ENCODE measurements around the gene PLEKHM3. TPM values are rescaled to one million over a fixed set of nuclear protein-coding genes. Genes with fewer than 3 reads are reported as not detected.
A peak's percentile ranks its signal among the peaks of the same experiment; 100 is the strongest.

PLEKHM3 gene
- total and polyA plus RNA-seq, 2 donors (not counting 1 experiment from before 2014, with no cell fraction given), result 5.3 to 20.1 TPM

- H3K36me3 ChIP-seq (ENCODE audit: control insufficient read depth, insufficient read depth, low read length), result no peaks in the 10 kb centered on the region
- H3K4me1 ChIP-seq (ENCODE audit: control insufficient read depth, extremely low read depth, insufficient read depth, low read length), result no peaks in the 10 kb centered on the region
- TF ChIP-seq CTCF (conservative IDR thresholded peaks at IDR 0.05 in 1 of 2, IDR thresholded peaks at IDR 0.05 in 1 of 2; ENCODE audit: low read depth in 1 of 2, low read length in 2 of 2) (no peak), EZH2 (IDR thresholded peaks at IDR 0.05; ENCODE audit: low read length, missing control alignments) (no peak)
- H3K27ac ChIP-seq (ENCODE audit: insufficient read depth, low read length), result no peak overlapping the region
- DNase-seq (ENCODE audit: low read depth in 2 of 2), result no peak
- no peaks in the 10 kb centered on the region for H4K20me1 ChIP-seq (ENCODE audit: control insufficient read depth, extremely low read depth, insufficient read depth, low read length)
- H3K9ac ChIP-seq (ENCODE audit: insufficient read depth, low read length), result no peak overlapping the region
- H2AFZ ChIP-seq (ENCODE audit: low read length), result no peak overlapping the region
- H3K9me3 ChIP-seq (ENCODE audit: control insufficient read depth, insufficient read depth, low read depth, low read length), result no peaks in the 10 kb centered on the region
- H3K4me3 ChIP-seq (replicated peaks in 1 of 4; ENCODE audit: control extremely low read depth in 1 of 4, insufficient read depth in 1 of 4, low read depth in 3 of 4, low read length in 4 of 4), result no peak overlapping the region
- no peaks in the 10 kb centered on the region for H3K27me3 ChIP-seq (ENCODE audit: control insufficient read depth, insufficient read depth, low read length)
- H3K79me2 ChIP-seq (ENCODE audit: control insufficient read depth, insufficient read depth, low read length), result no peaks in the 10 kb centered on the region
- no peak overlapping the region for H3K4me2 ChIP-seq (ENCODE audit: extremely low read depth, insufficient read depth, low read length)
These were observed 252.5 kb downstream of the PLEKHM3 start for GRCh38 chr2:207772844-207773205.

- H4K20me1 ChIP-seq (ENCODE audit: control insufficient read depth, extremely low read depth, insufficient read depth, low read length), result no peaks in the 10 kb centered on the region
- no peak overlapping the region for H3K27ac ChIP-seq (ENCODE audit: insufficient read depth, low read length)
- H3K27me3 ChIP-seq (ENCODE audit: control insufficient read depth, insufficient read depth, low read length), result no peaks in the 10 kb centered on the region
- no peaks in the 10 kb centered on the region for H3K36me3 ChIP-seq (ENCODE audit: control insufficient read depth, insufficient read depth, low read length)
- H3K9me3 ChIP-seq (ENCODE audit: control insufficient read depth, insufficient read depth, low read depth, low read length), result no peaks in the 10 kb centered on the region
- no peak overlapping the region for H3K9ac ChIP-seq (ENCODE audit: insufficient read depth, low read length)
- H3K4me2 ChIP-seq (ENCODE audit: extremely low read depth, insufficient read depth, low read length), result no peak overlapping the region
- peak; percentile 24 to 45 for DNase-seq (ENCODE audit: low read depth in 2 of 2)
- TF ChIP-seq CTCF (conservative IDR thresholded peaks at IDR 0.05 in 1 of 2, IDR thresholded peaks at IDR 0.05 in 1 of 2; ENCODE audit: low read depth in 1 of 2, low read length in 2 of 2) (no peak), EZH2 (IDR thresholded peaks at IDR 0.05; ENCODE audit: low read length, missing control alignments) (no peak)
- no peak overlapping the region for H3K4me3 ChIP-seq (replicated peaks in 1 of 4; ENCODE audit: control extremely low read depth in 1 of 4, insufficient read depth in 1 of 4, low read depth in 3 of 4, low read length in 4 of 4)
- no peaks in the 10 kb centered on the region for H3K4me1 ChIP-seq (ENCODE audit: control insufficient read depth, extremely low read depth, insufficient read depth, low read length)
- H3K79me2 ChIP-seq (ENCODE audit: control insufficient read depth, insufficient read depth, low read length), result no peaks in the 10 kb centered on the region
- no peak overlapping the region for H2AFZ ChIP-seq (ENCODE audit: low read length)
These were observed 253.1 kb downstream of the PLEKHM3 start for GRCh38 chr2:207772081-207772843.

GRCh38 chr2:207771421-207771820, 253.9 kb downstream of the PLEKHM3 start:
- H3K36me3 ChIP-seq (ENCODE audit: control insufficient read depth, insufficient read depth, low read length), result no peaks in the 10 kb centered on the region
- H3K27me3 ChIP-seq (ENCODE audit: control insufficient read depth, insufficient read depth, low read length), result no peaks in the 10 kb centered on the region
- H3K9ac ChIP-seq (ENCODE audit: insufficient read depth, low read length), result no peak overlapping the region
- no peak overlapping the region for H3K4me3 ChIP-seq (replicated peaks in 1 of 4; ENCODE audit: control extremely low read depth in 1 of 4, insufficient read depth in 1 of 4, low read depth in 3 of 4, low read length in 4 of 4)
- TF ChIP-seq CTCF (conservative IDR thresholded peaks at IDR 0.05 in 1 of 2, IDR thresholded peaks at IDR 0.05 in 1 of 2; ENCODE audit: low read depth in 1 of 2, low read length in 2 of 2) (no peak), EZH2 (IDR thresholded peaks at IDR 0.05; ENCODE audit: low read length, missing control alignments) (no peak)
- no peaks in the 10 kb centered on the region for H3K9me3 ChIP-seq (ENCODE audit: control insufficient read depth, insufficient read depth, low read depth, low read length)
- DNase-seq (ENCODE audit: low read depth in 2 of 2), result no peak
- H3K27ac ChIP-seq (ENCODE audit: insufficient read depth, low read length), result no peak overlapping the region
- H3K4me1 ChIP-seq (ENCODE audit: control insufficient read depth, extremely low read depth, insufficient read depth, low read length), result no peaks in the 10 kb centered on the region
- no peaks in the 10 kb centered on the region for H3K79me2 ChIP-seq (ENCODE audit: control insufficient read depth, insufficient read depth, low read length)
- H3K4me2 ChIP-seq (ENCODE audit: extremely low read depth, insufficient read depth, low read length), result no peak overlapping the region
- no peaks in the 10 kb centered on the region for H4K20me1 ChIP-seq (ENCODE audit: control insufficient read depth, extremely low read depth, insufficient read depth, low read length)
- H2AFZ ChIP-seq (ENCODE audit: low read length), result no peak overlapping the region

Other genes starting within 250 kb of the PLEKHM3 start
- gene CRYGD, start 99.0 kb upstream of the PLEKHM3 start, total RNA-seq, result not detected in 2 replicates
- not detected in 2 replicates for gene CRYGD, start 99.0 kb upstream of the PLEKHM3 start, polyA plus RNA-seq
- gene CRYGC, start 104.3 kb upstream of the PLEKHM3 start, total RNA-seq, result not detected in 2 replicates
- gene CRYGC, start 104.3 kb upstream of the PLEKHM3 start, polyA plus RNA-seq, result not detected in 2 replicates
- not detected in 2 replicates for gene CRYGB, start 120.6 kb upstream of the PLEKHM3 start, total RNA-seq
- not detected in 2 replicates for gene CRYGB, start 120.6 kb upstream of the PLEKHM3 start, polyA plus RNA-seq
- gene CRYGA, start 138.1 kb upstream of the PLEKHM3 start, total RNA-seq, result not detected in 2 replicates
- gene CRYGA, start 138.1 kb upstream of the PLEKHM3 start, polyA plus RNA-seq, result not detected in 2 replicates
- gene C2orf80, start 164.5 kb upstream of the PLEKHM3 start, total RNA-seq, result not detected in 2 replicates
- not detected in 2 replicates for gene C2orf80, start 164.5 kb upstream of the PLEKHM3 start, polyA plus RNA-seq
- 353 and 378 TPM in 2 replicates for gene IDH1, start 229.5 kb upstream of the PLEKHM3 start, total RNA-seq
- 199 and 200 TPM in 2 replicates for gene IDH1, start 229.5 kb upstream of the PLEKHM3 start, polyA plus RNA-seq
- 33.6 and 40.1 TPM in 2 replicates for gene PIKFYVE, start 240.7 kb upstream of the PLEKHM3 start, total RNA-seq
- 22.0 and 23.8 TPM in 2 replicates for gene PIKFYVE, start 240.7 kb upstream of the PLEKHM3 start, polyA plus RNA-seq

Measured in fibroblast of lung (primary cell).